Measurements from ENCODE around the gene NDUFA13. TPM values are rescaled to one million over a fixed set of nuclear protein-coding genes. Genes with fewer than 3 reads are reported as not detected.

The NDUFA13 gene
- polyA plus RNA-seq, 1 of the 3 experiments (the other 2 are of a cell fraction), result 1,828 TPM

DNA sequence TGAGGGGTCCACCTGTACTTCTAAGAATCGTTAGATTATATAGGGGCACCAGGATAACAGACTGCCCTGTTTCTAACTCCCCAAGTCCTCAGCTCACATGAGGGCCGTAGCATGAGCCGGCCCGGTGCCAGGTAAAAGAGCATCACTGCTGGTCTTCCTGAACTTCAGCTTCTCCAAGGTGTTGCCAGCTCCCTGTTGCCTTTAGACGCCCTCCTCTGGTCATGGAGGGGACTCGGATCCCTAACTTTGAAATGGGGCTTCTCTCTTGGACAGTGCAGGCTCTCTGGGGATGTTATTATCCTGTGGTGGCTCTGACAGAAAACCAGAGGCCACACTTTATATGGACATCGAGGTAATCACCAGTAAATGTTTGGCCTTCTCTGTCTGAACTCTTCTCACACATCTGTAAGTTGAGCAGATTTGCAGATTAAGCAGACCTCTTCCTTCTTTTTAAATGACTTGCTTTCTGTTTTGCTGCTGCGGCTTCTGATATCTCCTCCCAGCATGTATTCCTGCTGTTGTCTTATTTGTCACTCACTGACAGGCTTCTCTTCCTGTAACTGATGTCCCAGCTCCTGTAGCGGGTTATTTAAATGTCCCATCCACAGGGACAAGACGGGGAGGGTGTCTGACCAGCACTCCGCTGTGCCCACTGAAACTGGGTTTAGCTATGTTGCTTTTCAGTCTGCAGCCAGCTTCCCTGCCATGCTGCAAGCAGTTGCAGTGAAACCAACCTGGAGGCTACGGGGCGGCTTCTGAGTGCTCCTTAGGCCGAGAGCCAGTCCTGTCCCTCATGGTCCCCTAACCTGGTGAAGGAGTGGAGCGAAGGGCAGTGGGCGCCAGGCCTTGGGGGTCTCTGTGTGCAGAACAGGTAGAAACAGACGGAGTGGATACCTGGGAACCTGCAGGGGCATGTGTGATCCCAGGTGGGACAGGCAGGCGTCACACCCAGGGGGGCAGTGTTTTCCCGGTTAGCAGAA is 39.9 kb upstream of the NDUFA13 start:
- TF ChIP-seq FOXM1 (IDR thresholded peaks at IDR 0.05; ENCODE audit: low read depth) (no peak), EP300 (IDR thresholded peaks at IDR 0.05; ENCODE audit: borderline replicate concordance in 1 of 2, low read depth in 1 of 2, low read length in 1 of 2) (no peak), MEF2A (IDR thresholded peaks at IDR 0.05; ENCODE audit: borderline replicate concordance, low read depth) (no peak), GABPA (IDR thresholded peaks at IDR 0.05; ENCODE audit: low read depth) (no peak), ELF1 (IDR thresholded peaks at IDR 0.05) (no peak), FOSL2 (IDR thresholded peaks at IDR 0.05; ENCODE audit: borderline replicate concordance, low read depth) (no peak), RAD21 (IDR thresholded peaks at IDR 0.05; ENCODE audit: low read length) (peak; percentile 43), RCOR1 (IDR thresholded peaks at IDR 0.05; ENCODE audit: low read length) (no peak), YY1 (IDR thresholded peaks at IDR 0.05; ENCODE audit: low read depth) (no peak), NFIC (IDR thresholded peaks at IDR 0.05; ENCODE audit: borderline replicate concordance) (no peak), JUND (IDR thresholded peaks at IDR 0.05) (no peak), SIN3A (IDR thresholded peaks at IDR 0.05; ENCODE audit: borderline replicate concordance, low read depth, low read length) (no peak), FOXJ3 (CRISPR knock-in tag; IDR thresholded peaks at IDR 0.05) (no peak), SMC3 (IDR thresholded peaks at IDR 0.05; ENCODE audit: low read depth, low read length) (peak; percentile 18; the same call in 1 of the 2 replicates)
- TF ChIP-seq, protein P1, sequence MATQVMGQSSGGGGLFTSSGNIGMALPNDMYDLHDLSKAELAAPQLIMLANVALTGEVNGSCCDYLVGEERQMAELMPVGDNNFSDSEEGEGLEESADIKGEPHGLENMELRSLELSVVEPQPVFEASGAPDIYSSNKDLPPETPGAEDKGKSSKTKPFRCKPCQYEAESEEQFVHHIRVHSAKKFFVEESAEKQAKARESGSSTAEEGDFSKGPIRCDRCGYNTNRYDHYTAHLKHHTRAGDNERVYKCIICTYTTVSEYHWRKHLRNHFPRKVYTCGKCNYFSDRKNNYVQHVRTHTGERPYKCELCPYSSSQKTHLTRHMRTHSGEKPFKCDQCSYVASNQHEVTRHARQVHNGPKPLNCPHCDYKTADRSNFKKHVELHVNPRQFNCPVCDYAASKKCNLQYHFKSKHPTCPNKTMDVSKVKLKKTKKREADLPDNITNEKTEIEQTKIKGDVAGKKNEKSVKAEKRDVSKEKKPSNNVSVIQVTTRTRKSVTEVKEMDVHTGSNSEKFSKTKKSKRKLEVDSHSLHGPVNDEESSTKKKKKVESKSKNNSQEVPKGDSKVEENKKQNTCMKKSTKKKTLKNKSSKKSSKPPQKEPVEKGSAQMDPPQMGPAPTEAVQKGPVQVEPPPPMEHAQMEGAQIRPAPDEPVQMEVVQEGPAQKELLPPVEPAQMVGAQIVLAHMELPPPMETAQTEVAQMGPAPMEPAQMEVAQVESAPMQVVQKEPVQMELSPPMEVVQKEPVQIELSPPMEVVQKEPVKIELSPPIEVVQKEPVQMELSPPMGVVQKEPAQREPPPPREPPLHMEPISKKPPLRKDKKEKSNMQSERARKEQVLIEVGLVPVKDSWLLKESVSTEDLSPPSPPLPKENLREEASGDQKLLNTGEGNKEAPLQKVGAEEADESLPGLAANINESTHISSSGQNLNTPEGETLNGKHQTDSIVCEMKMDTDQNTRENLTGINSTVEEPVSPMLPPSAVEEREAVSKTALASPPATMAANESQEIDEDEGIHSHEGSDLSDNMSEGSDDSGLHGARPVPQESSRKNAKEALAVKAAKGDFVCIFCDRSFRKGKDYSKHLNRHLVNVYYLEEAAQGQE (IDR thresholded peaks at IDR 0.05; ENCODE audit: low read depth, low read length), result no peak
- TF ChIP-seq, protein P2, sequence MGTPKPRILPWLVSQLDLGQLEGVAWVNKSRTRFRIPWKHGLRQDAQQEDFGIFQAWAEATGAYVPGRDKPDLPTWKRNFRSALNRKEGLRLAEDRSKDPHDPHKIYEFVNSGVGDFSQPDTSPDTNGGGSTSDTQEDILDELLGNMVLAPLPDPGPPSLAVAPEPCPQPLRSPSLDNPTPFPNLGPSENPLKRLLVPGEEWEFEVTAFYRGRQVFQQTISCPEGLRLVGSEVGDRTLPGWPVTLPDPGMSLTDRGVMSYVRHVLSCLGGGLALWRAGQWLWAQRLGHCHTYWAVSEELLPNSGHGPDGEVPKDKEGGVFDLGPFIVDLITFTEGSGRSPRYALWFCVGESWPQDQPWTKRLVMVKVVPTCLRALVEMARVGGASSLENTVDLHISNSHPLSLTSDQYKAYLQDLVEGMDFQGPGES (IDR thresholded peaks at IDR 0.05; ENCODE audit: low read depth, low read length), result no peak
- TF ChIP-seq, protein P3, sequence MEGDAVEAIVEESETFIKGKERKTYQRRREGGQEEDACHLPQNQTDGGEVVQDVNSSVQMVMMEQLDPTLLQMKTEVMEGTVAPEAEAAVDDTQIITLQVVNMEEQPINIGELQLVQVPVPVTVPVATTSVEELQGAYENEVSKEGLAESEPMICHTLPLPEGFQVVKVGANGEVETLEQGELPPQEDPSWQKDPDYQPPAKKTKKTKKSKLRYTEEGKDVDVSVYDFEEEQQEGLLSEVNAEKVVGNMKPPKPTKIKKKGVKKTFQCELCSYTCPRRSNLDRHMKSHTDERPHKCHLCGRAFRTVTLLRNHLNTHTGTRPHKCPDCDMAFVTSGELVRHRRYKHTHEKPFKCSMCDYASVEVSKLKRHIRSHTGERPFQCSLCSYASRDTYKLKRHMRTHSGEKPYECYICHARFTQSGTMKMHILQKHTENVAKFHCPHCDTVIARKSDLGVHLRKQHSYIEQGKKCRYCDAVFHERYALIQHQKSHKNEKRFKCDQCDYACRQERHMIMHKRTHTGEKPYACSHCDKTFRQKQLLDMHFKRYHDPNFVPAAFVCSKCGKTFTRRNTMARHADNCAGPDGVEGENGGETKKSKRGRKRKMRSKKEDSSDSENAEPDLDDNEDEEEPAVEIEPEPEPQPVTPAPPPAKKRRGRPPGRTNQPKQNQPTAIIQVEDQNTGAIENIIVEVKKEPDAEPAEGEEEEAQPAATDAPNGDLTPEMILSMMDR (IDR thresholded peaks at IDR 0.05), result peak; percentile 29
- CTCF ChIA-PET, result interaction anchor here (0.6 to 1.8 kb wide), 5 partner anchors 14 to 329 kb away, joined by 3 to 7 read pairs (median 4); partner anchors contain the start of gene GATAD2A
- Histone ChIP-seq H3K4me1 (ENCODE audit: control insufficient read depth in 1 of 2, insufficient read depth in 2 of 2, low read depth in 1 of 2, low read length in 1 of 2) (no peaks in the 10 kb centered on the region; a peak in 1 of 4 replicates), H3F3A (replicated peaks; ENCODE audit: insufficient read depth) (peaks cover 4% of the 10 kb centered on the region), H4K20me1 (ENCODE audit: insufficient read depth) (peaks cover 19% of the 10 kb centered on the region), H3K27me3 (ENCODE audit: insufficient read depth) (no peaks in the 10 kb centered on the region), H3K9me2 (no peaks in the 10 kb centered on the region), H2AFZ (ENCODE audit: low read depth) (no peak overlapping the region), H3K79me2 (ENCODE audit: insufficient read depth) (peaks cover 99% of the 10 kb centered on the region), H3K36me3 (replicated peaks in 1 of 2; ENCODE audit: control insufficient read depth in 1 of 2, insufficient read depth in 2 of 2, low read length in 1 of 2) (peaks cover 3 to 13% of the 10 kb centered on the region in 2 experiments), H3K9ac (no peak overlapping the region), H3K4me2 (no peak overlapping the region), H3K4me3 (ENCODE audit: low read depth in 2 of 2, low read length in 1 of 2) (no peak overlapping the region), H3K9me3 (no peaks in the 10 kb centered on the region), H3K27ac (ENCODE audit: low read depth in 2 of 2, low read length in 1 of 2) (no peak overlapping the region)
- no peak for DNase-seq
- WGBS (ENCODE audit: low lambda C conversion rate), result 92% methylated on average over 17 of the region's 19 CpGs
- POLR2A ChIA-PET, result interaction anchor here (0.6 kb wide), 1 partner anchor 62 kb away, joined by 3 read pairs; no protein-coding TSS in a partner anchor

All from SK-N-SH (cell line).